Cardiac muscle cell (in vitro differentiated cells and primary cell): ENCODE data around the gene NRP2. TPM values are rescaled to one million over a fixed set of nuclear protein-coding genes. Genes with fewer than 3 reads are reported as not detected.

Experiments
- DNase-seq, 2 donors: peaks; one replicate each; pipeline versions ENCODE4 v3.0.0 to v3.0.0-alpha.2; 2010 to 2017; ENCODE audit warnings: low read depth in 1 of 2, low spot score in 1 of 2
- H3K27ac ChIP-seq: fragments of 200-600 bp; sonication (generic); 2 replicates; pipeline ENCODE4 v1.5.1; 2016
- H3K27me3 ChIP-seq: fragments of 200-600 bp; sonication (generic); 2 replicates; pipeline ENCODE4 v1.6.0; 2016; ENCODE audit warnings: control low read depth
- H3K36me3 ChIP-seq: fragments of 200-600 bp; sonication (generic); 2 replicates; pipeline ENCODE4 v1.5.1; 2016; ENCODE audit warnings: control low read depth
- H3K4me1 ChIP-seq: fragments of 200-600 bp; sonication (generic); 2 replicates; pipeline ENCODE4 v1.8.1; 2017; ENCODE audit warnings: low read depth, mild to moderate bottlenecking, mixed run types
- H3K4me3 ChIP-seq: fragments of 200-600 bp; sonication (generic); 2 replicates; pipeline ENCODE4 v1.5.1; 2016; ENCODE audit warnings: mild to moderate bottlenecking
- H3K9me3 ChIP-seq: fragments of 200-600 bp; sonication (generic); 2 replicates; pipeline ENCODE4 v1.5.1; 2017; ENCODE audit warnings: low read depth, mild to moderate bottlenecking, control low read depth
- polyA plus RNA-seq: library from polyadenylated mRNA; unstranded; fragments of >200 nt; fragmentation: Nextera tagmentation; extraction: Ambion mirVana; gene quantifications from 2 replicates; pipeline ENCODE4 v1.2.1, GENCODE V29; 2016
- total RNA-seq: library from RNA; depleted of rRNA; stranded (reverse); fragments of >200 nt; gene quantifications from 2 replicates; pipeline ENCODE4 v1.2.3, GENCODE V29; 2016
- TF ChIP-seq, protein P1 (sequence below): IDR thresholded peaks from 2 replicates; pipeline ENCODE4 v1.5.1; 2012; ENCODE audit warnings: low read depth, mild to moderate bottlenecking, low read length

NRP2 gene
- total and polyA plus RNA-seq, 2 experiments from 2014 or later = 35.2 to 166 TPM

DNA sequence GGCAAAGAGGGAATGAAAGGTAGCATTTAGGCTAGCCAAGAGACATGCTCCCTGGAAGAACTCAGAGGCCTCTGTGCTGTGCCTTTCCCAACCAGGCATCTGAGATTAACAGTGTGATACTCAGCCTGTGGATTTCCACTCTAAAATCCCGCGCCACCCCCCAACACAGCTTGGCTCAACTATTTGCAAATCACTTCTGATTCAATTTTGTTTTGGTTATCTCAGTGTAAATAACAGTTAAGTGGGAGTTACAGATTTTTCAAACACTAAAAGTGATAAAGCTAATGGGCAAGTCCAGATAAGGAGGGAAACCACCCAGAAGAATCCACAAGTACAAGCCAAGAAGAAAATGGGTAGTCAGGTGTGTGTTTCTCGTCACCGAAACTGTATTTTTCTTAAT is 1.4 kb upstream of the NRP2 start:
- TF ChIP-seq, protein P1, sequence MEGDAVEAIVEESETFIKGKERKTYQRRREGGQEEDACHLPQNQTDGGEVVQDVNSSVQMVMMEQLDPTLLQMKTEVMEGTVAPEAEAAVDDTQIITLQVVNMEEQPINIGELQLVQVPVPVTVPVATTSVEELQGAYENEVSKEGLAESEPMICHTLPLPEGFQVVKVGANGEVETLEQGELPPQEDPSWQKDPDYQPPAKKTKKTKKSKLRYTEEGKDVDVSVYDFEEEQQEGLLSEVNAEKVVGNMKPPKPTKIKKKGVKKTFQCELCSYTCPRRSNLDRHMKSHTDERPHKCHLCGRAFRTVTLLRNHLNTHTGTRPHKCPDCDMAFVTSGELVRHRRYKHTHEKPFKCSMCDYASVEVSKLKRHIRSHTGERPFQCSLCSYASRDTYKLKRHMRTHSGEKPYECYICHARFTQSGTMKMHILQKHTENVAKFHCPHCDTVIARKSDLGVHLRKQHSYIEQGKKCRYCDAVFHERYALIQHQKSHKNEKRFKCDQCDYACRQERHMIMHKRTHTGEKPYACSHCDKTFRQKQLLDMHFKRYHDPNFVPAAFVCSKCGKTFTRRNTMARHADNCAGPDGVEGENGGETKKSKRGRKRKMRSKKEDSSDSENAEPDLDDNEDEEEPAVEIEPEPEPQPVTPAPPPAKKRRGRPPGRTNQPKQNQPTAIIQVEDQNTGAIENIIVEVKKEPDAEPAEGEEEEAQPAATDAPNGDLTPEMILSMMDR = no peak
- Histone ChIP-seq H3K27ac (no peak overlapping the region), H3K4me3 (no peak overlapping the region), H3K36me3 (no peaks in the 10 kb centered on the region), H3K9me3 (no peaks in the 10 kb centered on the region), H3K4me1 (peaks cover 12% of the 10 kb centered on the region), H3K27me3 (no peaks in the 10 kb centered on the region)
- DNase-seq = no peak

DNA sequence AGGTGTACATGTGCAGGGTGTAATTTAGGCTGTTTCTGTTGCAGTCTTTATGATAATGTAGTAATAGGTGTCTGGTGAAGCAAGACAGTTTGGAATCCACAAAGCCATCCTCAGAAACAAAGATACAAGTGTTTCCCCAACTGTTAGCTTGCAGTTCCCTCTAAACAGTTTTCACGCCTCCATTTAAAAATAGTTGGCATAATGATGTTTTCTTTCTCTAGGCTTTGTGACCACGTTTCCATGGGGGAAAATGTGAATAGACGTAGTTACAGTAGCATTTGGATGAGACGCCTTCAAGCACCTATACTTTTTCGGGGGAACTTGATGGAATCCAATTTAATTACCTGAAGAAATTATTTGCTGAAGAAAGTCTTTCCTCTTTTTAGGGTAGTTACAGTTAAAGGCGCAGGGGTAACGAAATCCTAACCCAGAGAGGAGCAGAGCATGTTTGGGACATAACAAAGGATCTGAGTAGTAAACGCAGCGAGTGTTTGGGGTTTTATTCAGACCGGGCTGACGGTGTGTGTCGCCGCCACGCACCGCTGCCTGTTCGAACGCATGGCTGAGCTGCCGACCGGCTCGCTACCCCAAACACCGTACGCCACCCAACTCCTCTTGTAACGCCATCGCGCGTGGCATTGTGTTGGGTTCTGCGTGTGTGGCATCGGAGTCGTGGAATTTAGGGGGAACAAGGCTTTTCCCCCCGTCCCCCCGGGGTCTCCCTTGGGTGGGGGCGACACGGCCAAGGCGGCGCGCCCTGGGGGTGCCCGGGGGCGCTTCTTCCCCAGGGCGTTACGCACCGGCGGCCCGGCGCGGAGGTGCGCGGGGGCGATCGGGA is 681 bp upstream of the NRP2 start:
- Histone ChIP-seq H3K27ac (peak overlapping the region; percentile 58), H3K4me3 (peak overlapping the region; percentile 69), H3K9me3 (no peaks in the 10 kb centered on the region), H3K36me3 (no peaks in the 10 kb centered on the region), H3K4me1 (peaks cover 12% of the 10 kb centered on the region), H3K27me3 (no peaks in the 10 kb centered on the region)
- DNase-seq = peak; percentile 38 to 49
- TF ChIP-seq, protein P1 = no peak

DNA sequence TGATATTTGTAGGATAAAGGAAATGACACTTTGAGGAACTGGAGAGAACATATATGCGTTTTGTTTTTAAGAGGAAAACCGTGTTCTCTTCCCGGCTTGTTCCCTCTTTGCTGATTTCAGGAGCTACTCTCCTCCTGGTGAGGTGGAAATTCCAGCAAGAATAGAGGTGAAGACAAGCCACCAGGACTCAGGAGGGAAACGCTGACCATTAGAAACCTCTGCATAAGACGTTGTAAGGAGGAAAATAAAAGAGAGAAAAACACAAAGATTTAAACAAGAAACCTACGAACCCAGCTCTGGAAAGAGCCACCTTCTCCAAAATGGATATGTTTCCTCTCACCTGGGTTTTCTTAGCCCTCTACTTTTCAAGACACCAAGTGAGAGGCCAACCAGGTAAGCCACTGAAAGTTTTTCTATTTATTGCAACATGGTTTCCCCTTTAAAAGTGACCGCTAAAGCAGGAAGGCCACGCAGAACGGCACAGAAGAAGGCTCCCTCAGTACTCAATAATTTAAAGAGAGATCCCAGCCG is 735 bp downstream of the NRP2 start:
- TF ChIP-seq, protein P1 = no peak

DNA sequence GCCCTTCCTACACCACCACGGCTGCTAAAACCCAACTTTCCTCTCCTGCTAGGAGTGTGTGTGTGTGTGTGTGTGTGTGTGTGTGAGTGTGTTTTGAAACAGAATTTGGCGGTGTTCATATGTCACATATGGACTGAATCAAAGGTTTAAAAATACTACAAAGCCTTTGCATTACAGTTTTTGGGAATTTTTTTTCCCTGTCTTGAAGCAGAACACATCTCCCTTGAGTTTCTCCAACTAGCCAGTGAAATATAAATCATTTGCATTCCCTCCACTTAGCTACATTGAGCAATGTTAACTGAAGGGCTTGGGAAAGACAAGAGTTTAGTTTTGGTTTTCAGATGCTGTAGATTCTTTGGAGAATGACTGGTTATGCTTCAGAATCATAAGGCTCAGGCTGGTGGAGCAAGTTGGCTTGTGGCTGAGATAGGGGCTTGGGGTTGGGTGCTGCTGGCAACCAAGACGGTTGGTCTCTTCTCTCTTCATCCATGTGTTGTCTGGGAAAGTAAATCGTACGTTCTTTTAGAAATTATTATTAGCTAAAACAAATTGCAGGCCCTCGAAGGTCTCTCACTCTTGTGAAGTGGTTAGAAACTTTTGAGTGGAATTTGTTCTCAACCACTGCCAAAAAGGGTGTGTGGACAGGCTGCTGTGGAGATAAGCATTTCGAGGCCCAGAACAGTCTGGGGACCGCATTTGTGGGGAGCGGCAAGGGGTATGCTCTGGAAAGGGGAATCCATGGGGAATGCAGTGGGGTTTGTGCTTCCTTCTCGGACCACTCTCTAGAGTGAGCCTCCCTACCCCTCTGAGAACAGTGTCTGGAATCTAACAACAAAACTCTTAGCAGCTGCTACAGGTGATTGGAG is 1.4 kb downstream of the NRP2 start:
- Histone ChIP-seq H3K4me1 (peaks cover 20% of the 10 kb centered on the region), H3K4me3 (peak overlapping the region; percentile 69), H3K9me3 (no peaks in the 10 kb centered on the region), H3K36me3 (no peaks in the 10 kb centered on the region), H3K27me3 (no peaks in the 10 kb centered on the region), H3K27ac (no peak overlapping the region)
- DNase-seq = peak in 1 of 2 donors; percentile 75
- TF ChIP-seq, protein P1 = no peak

More for the DNA sequence above, 735 bp downstream of the NRP2 start:
- H3K27me3 ChIP-seq = no peaks in the 10 kb centered on the region
- no peaks in the 10 kb centered on the region for H3K9me3 ChIP-seq
- peak overlapping the region; percentile 69 for H3K4me3 ChIP-seq
- peaks cover 20% of the 10 kb centered on the region for H3K4me1 ChIP-seq
- no peak overlapping the region for H3K27ac ChIP-seq
- H3K36me3 ChIP-seq = no peaks in the 10 kb centered on the region
- DNase-seq = no peak

DNA sequence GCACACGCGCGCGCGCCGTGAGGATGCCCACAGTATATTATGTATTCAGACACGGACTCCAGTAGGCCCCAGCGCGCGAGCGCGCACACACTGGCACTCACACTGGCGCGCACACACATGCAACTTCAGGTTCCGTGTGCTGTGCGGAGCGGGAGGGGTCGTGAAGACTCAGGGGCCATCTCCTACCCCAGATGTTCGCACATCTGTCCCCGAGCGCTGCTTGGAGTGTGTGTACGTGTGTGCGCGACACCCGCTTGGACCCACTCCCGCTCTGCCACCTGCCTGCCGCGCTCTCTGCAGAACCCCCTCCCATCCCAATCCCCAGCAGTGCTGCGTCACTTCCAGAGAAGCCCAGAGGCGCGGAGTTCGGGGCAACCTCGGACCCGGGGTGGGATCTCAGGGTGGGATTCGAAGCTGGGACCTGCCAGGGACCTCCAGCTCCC is 2.6 kb downstream of the NRP2 start:
- TF ChIP-seq, protein P1 = no peak
- Histone ChIP-seq H3K4me1 (peaks cover 20% of the 10 kb centered on the region), H3K4me3 (peak overlapping the region; percentile 69), H3K27ac (no peak overlapping the region), H3K36me3 (no peaks in the 10 kb centered on the region), H3K27me3 (no peaks in the 10 kb centered on the region), H3K9me3 (no peaks in the 10 kb centered on the region)
- peak; percentile 40 to 41 for DNase-seq
